ENCODE results near the gene PTPRG.
"Not testable (repeated sequence)": the region's sequence is repeated elsewhere in the genome, so short reads cannot be mapped to it uniquely, and the experiment has no call there.

The PTPRG gene

DNA sequence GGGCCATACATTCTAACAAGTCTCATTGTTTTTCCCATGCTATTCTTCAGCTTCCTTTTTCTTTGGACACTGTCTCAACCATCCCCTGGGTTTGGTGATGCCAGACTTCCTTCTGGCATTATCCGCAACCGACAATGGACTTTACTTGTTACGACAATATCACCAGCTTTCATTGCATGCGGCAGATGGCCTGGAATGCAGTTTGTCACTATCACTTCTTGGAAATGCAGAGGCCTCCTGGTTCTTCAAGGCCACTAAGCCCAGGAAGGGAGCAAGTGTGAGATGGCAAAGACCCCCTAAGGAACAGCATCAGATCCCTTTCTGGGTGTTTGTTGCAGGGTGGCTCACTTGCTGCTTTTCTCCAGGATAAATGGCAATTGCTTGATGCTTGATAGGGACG, 128.6 kb downstream of the PTPRG start:
- DNase-seq, result no peak

DNA sequence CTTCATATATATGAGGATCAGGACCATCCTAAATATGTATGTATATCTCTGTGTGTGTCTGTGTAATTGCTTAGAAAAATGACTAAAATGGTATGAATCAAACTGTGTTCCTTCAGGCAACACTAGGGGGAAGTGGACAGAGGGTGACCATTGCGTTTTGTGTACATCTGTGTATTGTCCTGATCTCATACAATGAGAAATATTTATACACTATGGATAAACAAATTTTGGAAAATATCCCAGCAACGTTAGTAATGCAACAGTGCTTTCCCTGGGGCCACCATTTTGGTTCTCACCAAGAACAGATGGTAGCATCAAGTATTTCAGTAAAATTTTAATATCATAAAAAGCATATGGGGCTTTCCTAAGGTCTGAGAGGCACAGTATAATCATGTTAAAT, 130.1 kb downstream of the PTPRG start:
- DNase-seq, result no peak

DNA sequence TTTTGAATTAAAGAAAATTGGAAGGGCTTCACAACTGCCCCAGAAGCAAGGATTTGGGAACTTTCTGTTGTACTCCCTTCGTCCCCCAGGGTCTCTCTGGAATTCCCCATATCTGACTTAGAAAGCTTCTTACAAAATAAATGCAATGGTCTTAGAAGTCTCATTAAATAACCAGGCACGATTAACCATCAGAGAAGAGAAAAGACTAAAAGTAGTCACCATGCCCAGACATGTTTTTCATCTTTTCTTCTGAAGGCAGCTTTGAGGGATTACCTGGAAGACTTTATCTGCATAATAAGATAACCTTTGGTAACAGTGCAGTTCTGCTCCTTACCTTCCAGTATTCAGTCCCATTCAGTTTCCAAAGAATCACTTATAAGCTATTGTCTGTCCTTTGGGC, 135.9 kb downstream of the PTPRG start:
- no peak for DNase-seq

DNA sequence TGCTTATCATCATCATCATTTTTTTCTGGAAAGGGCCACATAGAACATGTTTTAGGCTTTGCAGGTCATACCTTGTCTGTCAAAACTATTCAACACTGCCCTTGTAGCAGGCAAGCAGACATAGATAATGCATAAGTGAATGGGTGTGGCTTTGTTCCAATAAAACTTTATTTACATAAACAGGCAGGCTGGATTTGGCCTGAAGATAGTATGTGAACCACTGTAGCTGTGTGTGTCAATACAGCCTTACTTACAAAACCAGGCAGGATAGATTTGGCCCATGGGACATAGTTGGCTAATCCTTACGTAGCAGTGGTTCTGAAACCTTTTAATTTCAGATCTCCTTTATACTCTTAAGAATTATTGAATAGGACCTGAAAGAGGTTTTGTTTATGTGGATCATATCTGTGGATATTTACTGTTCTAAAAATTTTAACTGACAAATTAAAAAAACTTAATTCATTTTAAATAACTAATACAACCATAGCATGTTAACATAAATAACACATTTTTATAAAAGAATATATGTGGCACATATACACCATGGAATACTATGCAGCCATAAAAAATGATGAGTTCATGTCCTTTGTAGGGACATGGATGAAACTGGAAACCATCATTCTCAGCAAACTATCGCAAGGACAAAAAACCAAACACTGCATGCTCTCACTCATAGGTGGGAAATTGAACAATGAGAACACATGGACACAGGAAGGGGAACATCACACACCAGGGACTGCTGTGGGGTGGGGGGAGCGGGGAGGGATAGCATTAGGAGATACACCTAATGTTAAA, 137.1 kb downstream of the PTPRG start:
- DNase-seq, result not testable (repeated sequence)

DNA sequence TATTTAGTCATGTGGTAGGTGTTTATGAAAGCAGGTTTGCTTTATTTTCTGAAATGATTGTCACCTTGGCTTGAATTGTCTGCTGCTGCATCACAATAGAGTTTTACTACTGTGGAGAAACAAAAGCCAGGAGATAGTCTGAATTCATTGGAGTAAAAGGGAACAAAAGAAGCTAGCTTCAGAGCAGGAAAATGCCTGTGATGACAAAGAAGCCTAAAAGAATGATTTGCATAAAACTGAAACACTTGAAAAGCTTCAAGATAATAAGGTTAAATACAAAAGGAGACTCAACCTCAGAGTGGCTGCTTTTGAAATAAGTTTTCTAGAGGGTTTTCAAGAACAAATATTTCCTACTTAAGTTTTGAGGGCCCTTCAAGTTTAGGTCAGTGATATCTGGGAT, 138.3 kb downstream of the PTPRG start:
- peak in 1 of 2 experiments; percentile 4 for DNase-seq

DNA sequence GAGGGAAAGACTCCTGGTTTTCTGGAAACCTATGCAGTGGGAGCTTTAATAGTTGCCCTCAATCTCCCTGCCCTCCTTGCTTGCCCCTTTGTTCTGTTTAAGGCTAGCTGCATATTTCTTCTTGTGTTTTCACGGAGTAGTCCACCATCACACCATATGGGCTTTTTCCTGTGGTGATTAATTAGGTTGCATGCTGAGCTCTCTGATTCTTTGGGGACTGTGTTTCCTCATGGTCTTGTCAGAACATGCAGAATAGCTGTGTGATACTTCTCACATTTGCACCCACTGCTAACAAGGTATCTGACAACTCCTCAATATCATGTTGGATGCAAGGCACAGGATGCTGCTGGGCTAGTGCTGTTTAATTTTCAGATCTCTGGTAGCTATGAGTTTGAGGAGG, 139.6 kb downstream of the PTPRG start:
- DNase-seq, result peak in 1 of 2 experiments; percentile 22

DNA sequence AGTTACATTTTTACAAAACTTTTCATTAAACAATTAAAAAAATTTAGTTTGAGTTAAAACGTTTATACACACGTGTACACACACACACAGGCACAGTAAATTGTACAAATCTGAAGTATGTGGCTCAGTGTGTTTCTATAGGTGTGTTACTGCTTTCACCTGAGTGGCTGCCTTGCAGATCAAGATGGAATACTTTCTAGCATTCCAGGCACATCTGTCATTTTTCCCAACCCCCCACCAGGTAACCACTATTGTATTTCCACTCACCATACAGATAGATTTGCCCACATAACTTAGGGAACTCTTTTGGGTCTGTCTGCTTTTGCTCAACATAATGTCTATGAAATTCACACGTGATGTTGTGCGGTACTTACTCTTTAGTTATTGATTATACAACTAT, 141.1 kb downstream of the PTPRG start:
- no peak for DNase-seq

DNA sequence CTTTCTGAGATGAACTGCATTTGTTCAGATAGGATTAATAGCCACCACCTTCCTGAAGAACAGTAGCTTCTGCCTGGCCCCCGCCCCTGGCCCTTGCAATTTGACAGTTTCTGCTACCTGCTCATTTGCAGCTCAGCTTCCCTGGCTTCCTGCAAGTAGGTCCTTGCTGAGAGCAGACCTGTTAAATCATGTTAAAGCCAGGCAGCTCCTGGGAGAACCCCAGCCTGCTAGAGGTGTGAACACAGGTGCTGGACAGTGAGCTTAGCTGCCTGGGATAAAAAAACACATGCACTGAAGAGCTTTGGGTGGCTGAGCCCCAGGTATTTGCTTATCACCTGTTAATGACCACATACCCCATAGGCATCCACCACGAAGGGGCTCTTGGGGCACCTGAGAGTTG, 143.4 kb downstream of the PTPRG start:
- DNase-seq, result no peak

DNA sequence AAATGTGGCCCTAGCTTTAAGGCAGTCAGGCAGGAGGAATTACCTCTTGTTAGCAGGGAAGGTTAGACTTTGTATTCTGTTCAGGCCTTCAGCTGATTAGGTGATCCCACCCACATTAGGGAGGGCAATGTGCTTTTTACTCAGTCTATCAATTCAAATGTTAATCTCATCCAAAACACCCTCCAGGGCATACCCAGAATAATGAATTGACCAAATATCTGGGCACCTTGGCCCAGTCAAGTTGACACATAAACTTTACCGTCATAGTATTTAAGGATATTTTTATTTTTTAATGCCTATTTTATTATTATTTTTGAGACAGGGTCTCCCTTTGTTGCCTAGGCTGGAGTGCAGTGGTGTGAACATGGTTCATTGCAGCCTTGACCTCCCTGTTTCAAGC, 146.1 kb downstream of the PTPRG start:
- DNase-seq, result no peak

DNA sequence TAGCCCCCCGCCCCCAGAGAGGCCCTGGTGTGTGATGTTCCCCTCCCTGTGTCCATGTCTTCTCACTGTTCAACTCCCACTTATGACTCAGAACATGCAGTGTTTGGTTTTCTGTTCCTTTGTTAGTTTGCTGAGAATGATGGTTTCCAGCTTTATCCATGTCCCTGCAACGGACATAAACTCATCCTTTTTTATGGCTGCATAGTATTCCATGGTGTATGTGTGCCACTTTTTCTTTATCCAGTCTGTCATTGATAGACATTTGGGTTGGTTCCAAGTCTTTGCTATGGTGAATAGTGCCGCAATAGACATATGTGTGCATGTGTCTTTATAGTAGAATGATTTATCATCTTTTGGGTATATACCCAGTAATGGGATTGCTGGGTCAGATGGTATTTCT, 149.5 kb downstream of the PTPRG start:
- not testable (repeated sequence) for DNase-seq

DNA sequence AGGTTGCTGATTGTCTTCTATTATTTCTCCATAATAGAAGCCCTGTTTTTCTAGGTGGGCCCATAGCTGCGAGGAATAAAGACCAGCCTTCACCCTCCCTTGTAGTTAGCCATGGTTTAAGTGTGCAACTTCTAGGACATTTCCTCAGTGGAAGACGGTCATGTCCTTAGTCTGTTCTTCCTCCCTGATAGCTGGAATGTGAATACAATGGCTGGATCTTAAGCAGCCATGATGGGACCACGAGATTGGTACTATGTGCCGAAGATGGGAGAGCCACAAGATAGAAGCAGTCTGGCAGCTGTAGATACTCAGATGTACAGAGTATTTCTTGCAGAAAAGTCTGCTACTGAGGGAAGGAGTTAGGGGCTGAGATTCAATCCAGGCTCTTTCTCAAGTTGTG, 152.9 kb downstream of the PTPRG start:
- DNase-seq, result no peak

DNA sequence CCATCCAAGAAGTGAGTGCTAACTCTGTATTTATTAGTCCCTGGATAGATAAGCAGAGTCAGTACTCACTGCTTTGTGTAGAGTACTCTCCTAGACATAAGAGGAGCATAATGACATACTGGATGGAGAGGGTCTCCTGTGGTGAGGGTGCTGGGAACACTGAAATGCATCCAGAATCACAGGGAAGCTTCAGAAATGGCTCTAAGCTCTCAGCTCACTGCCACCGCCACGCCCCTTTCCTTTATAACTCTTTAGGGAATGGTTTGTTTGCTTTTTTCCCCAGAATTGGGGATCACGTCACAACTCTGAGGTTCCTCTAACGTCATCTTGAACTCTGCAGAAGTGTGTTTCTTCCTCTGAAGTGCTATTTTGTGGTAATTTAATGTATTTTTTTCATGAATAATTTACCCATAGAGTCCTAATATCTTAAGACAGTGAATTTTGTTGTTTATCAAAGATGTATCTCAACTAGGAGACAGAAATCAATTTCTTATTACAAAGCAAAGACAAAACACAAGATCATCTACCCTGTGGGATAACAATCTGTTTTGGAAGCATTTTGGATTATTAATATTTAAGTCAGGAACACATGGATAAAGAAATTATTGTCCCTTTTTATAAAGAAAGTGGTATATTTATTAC, 154.6 kb downstream of the PTPRG start:
- DNase-seq, result no peak

DNA sequence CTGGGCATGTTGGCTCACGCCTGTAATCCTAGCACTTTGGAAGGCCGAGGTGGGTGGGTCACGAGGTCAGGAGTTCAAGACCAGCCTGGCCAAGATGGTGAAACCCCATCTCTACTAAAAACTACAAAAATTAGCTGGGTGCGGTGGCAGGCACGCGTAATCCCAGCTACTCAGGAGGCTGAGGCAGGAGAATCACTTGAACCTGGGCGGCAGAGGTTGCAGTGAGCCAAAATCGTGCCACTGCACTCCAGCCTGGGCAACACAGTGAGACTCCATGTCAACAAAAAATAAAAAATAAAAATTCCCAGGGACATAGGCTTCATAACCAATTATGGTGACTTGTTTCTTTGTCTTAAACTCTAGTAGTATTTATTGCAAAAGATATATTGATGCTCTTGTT, 155.3 kb downstream of the PTPRG start:
- not testable (repeated sequence) for DNase-seq

DNA sequence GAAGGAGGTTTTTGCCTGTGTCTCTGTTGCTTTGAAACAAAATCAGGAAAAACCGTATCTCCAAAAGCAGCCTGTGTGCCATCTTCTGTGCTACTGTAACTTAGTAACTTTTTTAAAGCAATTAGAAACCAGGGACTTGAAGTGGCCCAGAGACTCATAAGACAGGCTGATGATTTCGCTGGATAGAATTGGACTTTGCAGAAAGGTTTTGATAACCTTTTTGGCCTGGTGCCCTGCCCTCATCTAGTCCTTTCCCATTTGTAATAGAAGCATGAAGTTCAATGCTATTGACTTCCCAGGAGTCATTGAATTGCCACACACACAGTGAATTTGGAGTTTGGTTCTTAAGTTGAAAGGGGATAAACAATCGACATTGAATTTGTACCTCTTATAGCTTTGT, 157.2 kb downstream of the PTPRG start:
- no peak for DNase-seq

DNA sequence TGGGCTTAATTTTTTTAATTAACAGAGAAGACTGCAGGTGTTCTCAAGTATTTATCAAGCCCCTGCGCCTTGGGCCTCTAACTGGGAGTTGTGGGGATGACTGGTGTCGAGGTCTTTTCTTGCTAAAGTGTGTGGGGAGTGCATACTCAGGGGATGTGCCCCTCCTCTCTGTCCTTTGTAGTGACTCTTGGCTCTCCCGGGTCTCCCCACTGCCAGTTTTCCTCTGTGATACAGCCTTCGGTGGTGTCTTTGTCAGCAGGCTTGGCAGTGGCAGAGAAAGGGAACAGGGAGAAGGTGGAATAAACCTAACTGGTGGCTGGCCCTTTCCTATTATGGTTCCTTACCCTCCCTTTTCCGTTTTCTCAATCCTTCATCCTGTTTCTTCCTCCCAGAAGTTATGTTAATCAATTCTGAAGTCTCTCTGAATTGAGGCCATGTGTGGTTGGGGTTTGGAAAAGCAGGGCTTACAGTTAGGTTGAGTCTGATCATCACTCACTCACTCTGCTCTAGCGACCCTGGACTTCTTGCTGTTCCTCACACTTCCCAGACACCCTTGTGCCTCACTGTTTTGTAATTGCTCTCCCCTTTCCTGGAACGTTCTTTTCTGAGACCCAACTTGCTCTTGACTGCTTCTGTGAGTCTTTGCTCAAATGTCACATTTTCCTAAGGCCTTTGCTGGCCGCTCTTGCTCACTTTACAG, 158.1 kb downstream of the PTPRG start:
- no peak for DNase-seq

DNA sequence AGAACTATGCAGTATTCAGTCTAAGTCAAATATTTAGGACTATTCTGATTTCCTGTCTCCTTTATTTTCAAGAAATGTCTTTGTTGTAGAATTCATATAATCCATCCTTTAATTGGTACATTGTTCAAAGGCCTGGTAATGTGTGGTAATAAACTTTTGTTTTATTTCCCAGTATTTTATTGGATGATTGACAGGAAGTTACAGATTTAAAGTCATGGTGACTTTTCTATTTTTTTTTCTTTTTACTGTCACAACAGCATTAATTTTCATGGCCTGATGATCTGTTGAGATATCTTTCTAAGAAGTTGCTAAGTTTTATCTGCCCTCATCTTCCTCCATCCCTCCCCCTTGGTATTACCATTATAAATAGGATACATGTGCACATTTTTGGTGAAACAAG, 161.7 kb downstream of the PTPRG start:
- no peak for DNase-seq

DNA sequence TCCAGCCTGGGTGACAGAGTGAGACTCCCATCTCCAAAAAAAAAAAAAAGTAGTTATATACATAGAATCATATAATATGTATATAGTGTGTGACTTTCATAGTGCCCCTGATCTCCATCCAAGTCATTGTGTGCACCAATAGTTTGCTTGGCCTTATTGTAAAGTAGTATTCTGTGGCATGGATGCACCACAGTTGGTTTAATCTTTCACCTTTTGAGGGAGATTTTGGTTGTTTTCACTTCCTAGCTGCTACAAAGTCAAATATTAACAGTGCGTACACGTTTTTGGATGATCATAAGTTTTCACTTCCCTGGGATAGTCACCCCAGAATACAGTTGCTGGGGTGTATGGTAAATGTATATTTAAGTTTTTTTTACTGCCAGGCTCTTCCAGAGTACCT, 162.8 kb downstream of the PTPRG start:
- DNase-seq, result no peak

DNA sequence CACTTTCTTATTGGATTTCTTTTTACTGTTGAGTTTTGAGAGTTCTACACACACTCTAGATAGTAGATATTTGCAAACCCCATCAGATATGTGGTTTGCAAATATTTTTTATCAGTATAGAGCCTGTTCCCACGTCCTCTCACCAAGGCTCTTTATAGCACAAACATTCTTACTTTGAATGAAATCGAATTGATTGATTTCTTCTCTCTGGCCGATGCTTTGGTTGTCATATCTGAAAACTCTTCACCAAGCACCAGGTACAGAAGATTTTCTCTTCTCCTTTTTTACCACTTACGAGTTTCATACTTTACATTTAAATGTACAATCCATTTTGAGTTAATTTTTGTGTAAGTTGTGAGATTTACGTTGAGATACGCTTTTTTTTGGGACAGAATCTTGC, 163.4 kb downstream of the PTPRG start:
- DNase-seq, result no peak

DNA sequence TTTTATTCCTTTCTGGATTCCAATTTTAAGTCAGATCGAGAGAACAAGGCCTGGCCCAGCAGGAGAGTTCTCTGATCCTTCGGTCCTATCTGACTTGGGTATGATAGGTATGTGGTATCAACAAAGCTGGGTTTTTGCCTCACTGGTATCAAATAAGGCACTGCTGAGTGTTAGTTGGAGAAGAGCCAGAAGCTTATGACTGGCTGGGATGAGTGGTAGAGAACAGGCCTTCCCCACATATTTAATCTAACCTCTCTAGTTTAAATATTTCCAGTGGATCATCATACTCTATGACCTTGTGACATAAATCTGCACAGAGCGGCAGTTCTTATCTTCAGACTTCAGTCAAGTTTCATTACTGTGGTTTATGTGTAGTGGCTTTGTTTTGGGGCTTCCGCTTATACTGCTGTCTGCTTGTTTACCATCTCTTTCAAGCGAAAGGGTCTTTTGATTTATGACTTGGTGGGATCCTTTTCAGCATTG, 164.5 kb downstream of the PTPRG start:
- DNase-seq, result no peak

DNA sequence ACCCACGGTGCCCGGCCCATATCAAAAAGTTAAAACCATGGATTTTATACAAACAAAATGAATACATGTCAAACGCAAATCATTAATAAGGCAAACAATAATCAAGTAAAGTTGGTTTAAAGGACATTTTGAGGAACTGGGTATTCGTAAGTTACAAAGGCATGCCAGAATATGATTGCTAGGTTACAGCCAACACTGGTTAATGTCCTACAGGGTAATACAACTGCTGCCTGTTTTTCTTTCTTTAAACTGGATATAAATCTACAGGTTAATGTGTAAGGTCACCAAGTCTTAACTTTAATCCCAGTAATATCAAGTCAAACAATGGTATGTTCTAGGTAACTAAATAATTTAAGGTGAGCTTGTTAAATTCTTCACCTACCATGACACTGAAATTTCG, 166.1 kb downstream of the PTPRG start:
- no peak for DNase-seq

DNA sequence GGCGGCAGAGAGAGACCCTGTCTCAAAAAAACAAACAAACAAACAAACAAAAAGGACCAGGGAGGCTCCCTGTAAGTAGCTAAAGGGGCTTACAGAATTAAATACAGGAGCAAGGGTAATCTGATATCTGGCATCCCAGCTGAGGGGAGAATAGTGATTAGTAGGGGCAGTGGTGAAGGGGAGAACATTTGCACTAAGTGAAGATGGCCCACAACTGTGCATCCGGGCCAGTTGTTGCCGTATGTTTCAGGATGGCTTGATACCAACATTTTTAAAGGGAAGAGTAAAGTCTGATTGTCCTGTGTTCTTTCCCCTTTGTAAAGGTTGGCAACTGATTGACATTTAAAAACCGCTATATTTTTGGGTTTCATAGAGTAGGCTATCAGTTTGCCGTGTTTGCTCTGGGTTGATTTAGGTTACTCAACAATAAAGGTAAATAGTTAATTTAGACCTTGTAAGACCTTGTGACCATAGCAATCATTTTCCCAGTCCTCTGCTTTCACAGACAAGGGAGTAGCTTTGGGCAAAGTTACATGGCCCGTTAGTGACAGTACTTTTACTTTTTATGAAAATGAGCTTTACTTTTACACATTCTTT, 167.8 kb downstream of the PTPRG start:
- no peak for DNase-seq

DNA sequence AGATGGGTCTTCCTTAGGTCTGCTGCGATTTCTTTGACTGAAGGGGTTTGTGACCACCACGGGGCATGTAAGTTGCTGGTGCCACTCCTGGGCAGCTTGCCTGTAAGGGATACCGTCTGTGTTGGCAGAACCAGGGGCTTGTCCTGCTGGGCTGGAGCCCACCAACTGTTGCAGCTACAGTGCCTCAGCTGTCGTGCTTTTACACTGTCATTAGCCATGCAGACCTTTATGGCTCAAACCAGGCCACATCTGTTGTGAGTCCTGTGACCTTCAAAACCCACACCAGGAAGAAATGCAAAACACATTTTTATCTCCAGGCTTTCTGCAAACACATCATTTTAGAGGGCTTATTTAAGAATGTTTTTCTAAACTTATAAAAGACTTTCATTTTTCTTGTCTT, 168.7 kb downstream of the PTPRG start:
- no peak for DNase-seq

DNA sequence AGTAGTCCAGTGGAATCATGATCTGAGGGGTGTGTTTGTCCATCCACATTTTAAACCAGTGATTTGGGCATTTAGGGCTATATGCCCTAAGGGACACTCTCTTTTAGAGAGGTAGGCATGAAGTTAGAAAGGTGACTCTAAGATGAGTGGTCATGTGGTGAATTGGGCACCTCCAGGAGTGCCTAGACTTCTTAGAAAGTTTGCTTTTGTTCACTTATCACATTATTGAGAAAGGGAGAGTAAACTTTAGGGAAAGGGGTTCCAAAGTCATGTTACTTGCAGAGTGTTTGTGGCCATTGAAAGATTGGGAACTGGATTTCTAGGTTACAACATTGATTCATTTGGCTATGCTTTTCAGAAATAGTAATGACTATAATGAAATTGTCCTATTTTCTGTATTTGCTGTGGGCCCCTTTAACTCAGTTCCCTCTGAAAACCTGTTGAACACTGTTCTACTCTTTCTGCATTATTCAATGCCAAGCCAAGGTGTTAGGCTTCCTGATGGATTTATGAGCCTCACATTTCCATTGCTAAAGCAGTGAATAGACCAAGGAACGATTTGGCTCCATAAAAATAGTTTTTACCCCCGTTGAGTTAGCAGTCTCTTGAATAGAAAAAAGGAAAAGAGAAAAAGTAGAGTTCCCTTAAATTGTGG, 169.3 kb downstream of the PTPRG start:
- DNase-seq, result no peak
